Measurements from ENCODE around the gene LDB2. TPM values are rescaled to one million over a fixed set of nuclear protein-coding genes. Genes with fewer than 3 reads are reported as not detected.

LDB2 gene
- total and polyA plus RNA-seq, 2 donors (not counting 3 experiments of a cell fraction or from before 2014, with no cell fraction given), result 127 to 223 TPM

GRCh38 chr4:16643893-16644292, 254.6 kb downstream of the LDB2 start:
- intact Hi-C loops (cut with micrococcal nuclease), result no loop called here
- ChIA-PET POLR2A (no interaction called here), CTCF (interaction anchor here (0.8 kb wide), 1 partner anchor 9 kb away, joined by 3 read pairs; no protein-coding TSS in a partner anchor)
- Histone ChIP-seq H3K79me2 (ENCODE audit: control insufficient read depth, insufficient read depth, low read length) (no peaks in the 10 kb centered on the region), H3K36me3 (ENCODE audit: control insufficient read depth in 2 of 2, extremely low read depth in 1 of 2, insufficient read depth in 2 of 2, low read length in 2 of 2) (no peaks in the 10 kb centered on the region), H3K27me3 (ENCODE audit: control insufficient read depth in 2 of 2, insufficient read depth in 2 of 2, low read length in 2 of 2) (no peaks in the 10 kb centered on the region), H3K9me3 (replicated peaks; ENCODE audit: control insufficient read depth, insufficient read depth, low read length) (no peaks in the 10 kb centered on the region), H2AFZ (ENCODE audit: low read depth, low read length) (no peak overlapping the region), H3K4me3 (replicated peaks in 1 of 3; ENCODE audit: insufficient read depth in 1 of 3, low read depth in 1 of 3, low read length in 3 of 3) (no peak overlapping the region), H3K4me2 (ENCODE audit: insufficient read depth, low read length) (no peak overlapping the region), H3K9ac (replicated peaks; ENCODE audit: extremely low read depth, insufficient read depth, low read length) (no peak overlapping the region), H3K4me1 (ENCODE audit: control insufficient read depth, extremely low read depth, insufficient read depth, low read length) (no peaks in the 10 kb centered on the region), H4K20me1 (replicated peaks; ENCODE audit: control insufficient read depth, extremely low read depth, insufficient read depth, low read length) (no peaks in the 10 kb centered on the region), H3K9me1 (replicated peaks; ENCODE audit: control insufficient read depth, extremely low read depth, insufficient read depth, low read length) (no peaks in the 10 kb centered on the region), H3K27ac (ENCODE audit: insufficient read depth, low read depth, low read length) (no peak overlapping the region)
- no peak for FAIRE-seq
- no peak for TF ChIP-seq POLR2A (IDR thresholded peaks at IDR 0.05; ENCODE audit: low read depth, low read length)
- no peak for TF ChIP-seq MAX (IDR thresholded peaks at IDR 0.05; ENCODE audit: insufficient read depth, insufficient read length)
- TF ChIP-seq MYC (IDR thresholded peaks at IDR 0.05; ENCODE audit: low read depth, low read length), result no peak
- no peak for TF ChIP-seq EZH2 (IDR thresholded peaks at IDR 0.05; ENCODE audit: borderline replicate concordance, low read depth, low read length, severe bottlenecking)
- TF ChIP-seq JUN (IDR thresholded peaks at IDR 0.05; ENCODE audit: borderline replicate concordance, insufficient read depth, insufficient read length, low read depth), result no peak
- TF ChIP-seq, protein P1, sequence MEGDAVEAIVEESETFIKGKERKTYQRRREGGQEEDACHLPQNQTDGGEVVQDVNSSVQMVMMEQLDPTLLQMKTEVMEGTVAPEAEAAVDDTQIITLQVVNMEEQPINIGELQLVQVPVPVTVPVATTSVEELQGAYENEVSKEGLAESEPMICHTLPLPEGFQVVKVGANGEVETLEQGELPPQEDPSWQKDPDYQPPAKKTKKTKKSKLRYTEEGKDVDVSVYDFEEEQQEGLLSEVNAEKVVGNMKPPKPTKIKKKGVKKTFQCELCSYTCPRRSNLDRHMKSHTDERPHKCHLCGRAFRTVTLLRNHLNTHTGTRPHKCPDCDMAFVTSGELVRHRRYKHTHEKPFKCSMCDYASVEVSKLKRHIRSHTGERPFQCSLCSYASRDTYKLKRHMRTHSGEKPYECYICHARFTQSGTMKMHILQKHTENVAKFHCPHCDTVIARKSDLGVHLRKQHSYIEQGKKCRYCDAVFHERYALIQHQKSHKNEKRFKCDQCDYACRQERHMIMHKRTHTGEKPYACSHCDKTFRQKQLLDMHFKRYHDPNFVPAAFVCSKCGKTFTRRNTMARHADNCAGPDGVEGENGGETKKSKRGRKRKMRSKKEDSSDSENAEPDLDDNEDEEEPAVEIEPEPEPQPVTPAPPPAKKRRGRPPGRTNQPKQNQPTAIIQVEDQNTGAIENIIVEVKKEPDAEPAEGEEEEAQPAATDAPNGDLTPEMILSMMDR (IDR thresholded peaks at IDR 0.05; ENCODE audit: extremely low read depth in 1 of 2, insufficient read depth in 1 of 2, low read depth in 1 of 2, low read length in 2 of 2), result no peak
- TF ChIP-seq POLR2AphosphoS5 (IDR thresholded peaks at IDR 0.05; ENCODE audit: insufficient read depth, low read depth, low read length), result no peak
- no peak for TF ChIP-seq FOS (IDR thresholded peaks at IDR 0.05; ENCODE audit: borderline replicate concordance, insufficient read depth, low read length)
- TF ChIP-seq GATA2 (IDR thresholded peaks at IDR 0.05; ENCODE audit: insufficient read depth, insufficient read length, low read depth, low read length), result no peak
- BruUV-seq (replicated peaks), result no TSS peak
- no peak for DNase-seq (ENCODE audit: low read depth, low spot score)
- dilution Hi-C loops (cut with MboI; ENCODE audit: extremely low pct_ligation_motif_present, low sequenced_read_pairs), result no loop called here
